ENCODE measurements around the gene ACAN.

Gene ACAN

GRCh38 chr15:88871313-88871712, 68.1 kb downstream of the ACAN start:
- TF ChIP-seq, protein P1, sequence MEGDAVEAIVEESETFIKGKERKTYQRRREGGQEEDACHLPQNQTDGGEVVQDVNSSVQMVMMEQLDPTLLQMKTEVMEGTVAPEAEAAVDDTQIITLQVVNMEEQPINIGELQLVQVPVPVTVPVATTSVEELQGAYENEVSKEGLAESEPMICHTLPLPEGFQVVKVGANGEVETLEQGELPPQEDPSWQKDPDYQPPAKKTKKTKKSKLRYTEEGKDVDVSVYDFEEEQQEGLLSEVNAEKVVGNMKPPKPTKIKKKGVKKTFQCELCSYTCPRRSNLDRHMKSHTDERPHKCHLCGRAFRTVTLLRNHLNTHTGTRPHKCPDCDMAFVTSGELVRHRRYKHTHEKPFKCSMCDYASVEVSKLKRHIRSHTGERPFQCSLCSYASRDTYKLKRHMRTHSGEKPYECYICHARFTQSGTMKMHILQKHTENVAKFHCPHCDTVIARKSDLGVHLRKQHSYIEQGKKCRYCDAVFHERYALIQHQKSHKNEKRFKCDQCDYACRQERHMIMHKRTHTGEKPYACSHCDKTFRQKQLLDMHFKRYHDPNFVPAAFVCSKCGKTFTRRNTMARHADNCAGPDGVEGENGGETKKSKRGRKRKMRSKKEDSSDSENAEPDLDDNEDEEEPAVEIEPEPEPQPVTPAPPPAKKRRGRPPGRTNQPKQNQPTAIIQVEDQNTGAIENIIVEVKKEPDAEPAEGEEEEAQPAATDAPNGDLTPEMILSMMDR (IDR thresholded peaks at IDR 0.05; ENCODE audit: unreplicated experiment in 3 of 3) = no peak
- H3K9me3 Mint-ChIP-seq = no peaks in the 10 kb centered on the region
- no peak overlapping the region for H3K27ac Mint-ChIP-seq

DNA sequence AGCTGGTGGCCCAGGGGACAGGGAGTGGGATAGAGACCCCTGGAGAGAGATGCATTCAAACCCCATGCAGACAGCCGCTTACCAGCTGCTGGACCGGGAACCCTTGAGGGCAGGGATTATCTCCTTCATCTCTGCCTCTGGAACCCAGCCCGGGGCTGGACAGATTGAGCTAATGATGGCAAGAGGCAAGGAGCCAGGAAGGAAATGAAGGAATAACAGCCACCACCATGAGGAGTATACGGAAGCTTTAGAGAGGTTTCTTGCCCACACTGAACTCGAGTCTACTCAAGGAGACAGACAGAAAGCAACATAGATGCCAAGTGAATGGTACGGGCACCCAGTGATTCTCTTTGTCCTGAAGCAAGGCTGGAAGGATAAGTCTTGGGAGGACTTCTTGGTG, 68.9 kb downstream of the ACAN start:
- no peak overlapping the region for H3K4me3 Mint-ChIP-seq
- TF ChIP-seq, protein P1 (IDR thresholded peaks at IDR 0.05; ENCODE audit: unreplicated experiment in 3 of 3) = no peak
- H3K9me3 Mint-ChIP-seq = no peaks in the 10 kb centered on the region
- H3K27me3 Mint-ChIP-seq (ENCODE audit: low read depth) = peaks cover 17% of the 10 kb centered on the region
- no peak overlapping the region for H3K27ac Mint-ChIP-seq
- H3K4me1 Mint-ChIP-seq = peaks cover 6% of the 10 kb centered on the region
- H3K36me3 Mint-ChIP-seq (ENCODE audit: low read depth) = no peaks in the 10 kb centered on the region

More at GRCh38 chr15:88871313-88871712, 68.1 kb downstream of the ACAN start:
- Mint-ChIP-seq H3K27me3 (ENCODE audit: low read depth) (peaks cover 14% of the 10 kb centered on the region), H3K4me3 (no peak overlapping the region), H3K4me1 (peaks cover 6% of the 10 kb centered on the region), H3K36me3 (ENCODE audit: low read depth) (no peaks in the 10 kb centered on the region)

- H3K27ac Mint-ChIP-seq = no peak overlapping the region
- no peaks in the 10 kb centered on the region for H3K9me3 Mint-ChIP-seq
- peaks cover 17% of the 10 kb centered on the region for H3K27me3 Mint-ChIP-seq (ENCODE audit: low read depth)
- TF ChIP-seq, protein P1 (IDR thresholded peaks at IDR 0.05; ENCODE audit: unreplicated experiment in 3 of 3) = no peak
- no peak overlapping the region for H3K4me3 Mint-ChIP-seq
- peaks cover 6% of the 10 kb centered on the region for H3K4me1 Mint-ChIP-seq
- H3K36me3 Mint-ChIP-seq (ENCODE audit: low read depth) = no peaks in the 10 kb centered on the region
Measured at GRCh38 chr15:88872706-88873105, 69.5 kb downstream of the ACAN start.

- Mint-ChIP-seq H3K4me3 (no peak overlapping the region), H3K27ac (no peak overlapping the region), H3K36me3 (ENCODE audit: low read depth) (no peaks in the 10 kb centered on the region), H3K27me3 (ENCODE audit: low read depth) (peaks cover 17% of the 10 kb centered on the region), H3K4me1 (peaks cover 6% of the 10 kb centered on the region), H3K9me3 (no peaks in the 10 kb centered on the region)
- TF ChIP-seq, protein P1 (IDR thresholded peaks at IDR 0.05; ENCODE audit: unreplicated experiment in 3 of 3) = no peak
Measured at GRCh38 chr15:88873786-88874185, 70.5 kb downstream of the ACAN start.

- TF ChIP-seq, protein P1 (IDR thresholded peaks at IDR 0.05; ENCODE audit: unreplicated experiment in 3 of 3) = no peak
Measured at GRCh38 chr15:88874275-88874674, 71.0 kb downstream of the ACAN start.

GRCh38 chr15:88874684-88875083, 71.4 kb downstream of the ACAN start:
- TF ChIP-seq, protein P1 (IDR thresholded peaks at IDR 0.05; ENCODE audit: unreplicated experiment in 3 of 3) = no peak
- peaks cover 6% of the 10 kb centered on the region for H3K4me1 Mint-ChIP-seq
- no peaks in the 10 kb centered on the region for H3K9me3 Mint-ChIP-seq
- peaks cover 14% of the 10 kb centered on the region for H3K27me3 Mint-ChIP-seq (ENCODE audit: low read depth)
- H3K4me3 Mint-ChIP-seq = no peak overlapping the region
- H3K27ac Mint-ChIP-seq = no peak overlapping the region
- H3K36me3 Mint-ChIP-seq (ENCODE audit: low read depth) = no peaks in the 10 kb centered on the region

More at GRCh38 chr15:88874275-88874674, 71.0 kb downstream of the ACAN start:
- Mint-ChIP-seq H3K36me3 (ENCODE audit: low read depth) (no peaks in the 10 kb centered on the region), H3K4me1 (peaks cover 6% of the 10 kb centered on the region), H3K27me3 (ENCODE audit: low read depth) (peaks cover 17% of the 10 kb centered on the region), H3K4me3 (no peak overlapping the region), H3K9me3 (no peaks in the 10 kb centered on the region), H3K27ac (no peak overlapping the region)
